Ectodermal cell (in vitro differentiated cells): ENCODE results near the gene PXDN.

Source experiments
- H3K27ac ChIP-seq: 2 replicates; pipeline ENCODE4 v1.7.0; 2013; ENCODE audit warnings: mild to moderate bottlenecking, low read depth, low read length; ENCODE audit not compliant: insufficient read depth, poor library complexity, severe bottlenecking
- H3K27me3 ChIP-seq: 2 replicates; pipeline ENCODE4 v1.7.0; 2013; ENCODE audit warnings: mild to moderate bottlenecking, low read length; ENCODE audit not compliant: insufficient read depth, control insufficient read depth, poor library complexity, severe bottlenecking
- H3K36me3 ChIP-seq: one replicate; pipeline ENCODE4 v1.7.0; 2013; ENCODE audit warnings: low read length; ENCODE audit not compliant: control insufficient read depth, insufficient read depth
- H3K4me1 ChIP-seq: one replicate; pipeline ENCODE4 v1.7.0; 2013; ENCODE audit warnings: low read length; ENCODE audit not compliant: control insufficient read depth, insufficient read depth
- H3K4me3 ChIP-seq: 2 replicates; pipeline ENCODE4 v1.7.0; 2013; ENCODE audit warnings: low read depth, low read length, control low read depth; ENCODE audit not compliant: insufficient read depth
- H3K9me3 ChIP-seq: 2 replicates; pipeline ENCODE4 v1.7.0; 2013; ENCODE audit warnings: mild to moderate bottlenecking, low read length, moderate library complexity; ENCODE audit not compliant: control insufficient read depth
- WGBS, 2 experiments: methylation state at CpG; one replicate each; pipeline ENCODE4 v1.1.7; 2013; ENCODE audit warnings: missing lambda C conversion rate in 2 of 2; 5-methylcytosine and 5-hydroxymethylcytosine counted together

Gene PXDN

DNA sequence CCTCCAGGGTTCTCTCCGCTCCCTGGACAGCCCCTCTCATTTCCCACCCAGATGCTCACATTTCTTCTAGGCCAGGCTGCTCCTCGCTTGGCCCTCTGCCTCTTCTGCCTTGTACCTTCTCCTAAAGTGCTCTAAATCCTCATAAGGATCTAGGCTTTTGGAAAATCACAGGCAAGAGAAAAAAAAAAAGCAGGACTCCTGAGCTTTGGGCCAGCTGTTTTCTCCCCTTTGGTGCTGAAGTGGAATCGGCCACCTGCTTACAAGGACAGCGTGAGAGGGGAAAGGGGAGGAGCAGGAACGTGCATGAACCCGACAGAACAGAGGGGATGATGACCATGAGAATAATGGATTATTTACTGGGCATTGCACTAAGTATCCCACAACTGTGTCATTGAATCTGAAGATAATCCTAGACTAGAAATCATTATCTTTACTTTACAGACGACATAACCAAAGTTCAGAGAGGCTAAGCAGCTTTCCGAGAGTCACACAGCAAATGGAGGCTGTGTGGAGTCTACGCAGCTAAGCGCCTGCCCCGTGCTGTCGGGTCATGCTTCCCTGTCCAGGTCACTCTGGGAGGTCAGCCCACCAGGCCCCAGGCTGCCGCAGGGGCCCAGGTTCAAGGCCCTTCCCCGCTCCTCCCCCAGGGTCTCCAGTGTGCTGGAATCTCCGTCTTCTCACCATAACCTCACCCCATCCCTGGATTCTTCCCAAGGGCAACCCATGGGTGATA lies 141.9 kb downstream of the PXDN start:
- WGBS, 2 experiments, result 90 to 91% methylated on average over 15 of the region's 15 CpGs
- H3K4me1 ChIP-seq, result peaks cover 15% of the 10 kb centered on the region
- no peaks in the 10 kb centered on the region for H3K36me3 ChIP-seq
- H3K27me3 ChIP-seq, result no peaks in the 10 kb centered on the region
- H3K27ac ChIP-seq, result no peak overlapping the region
- no peak overlapping the region for H3K4me3 ChIP-seq
- H3K9me3 ChIP-seq, result no peaks in the 10 kb centered on the region

- peaks cover 15% of the 10 kb centered on the region for H3K4me1 ChIP-seq
- H3K27me3 ChIP-seq, result no peaks in the 10 kb centered on the region
- H3K9me3 ChIP-seq, result no peaks in the 10 kb centered on the region
- no peak overlapping the region for H3K27ac ChIP-seq
- no peaks in the 10 kb centered on the region for H3K36me3 ChIP-seq
- no peak overlapping the region for H3K4me3 ChIP-seq
- 90 to 91% methylated on average over 27 of the region's 27 CpGs for WGBS, 2 experiments
Measured at GRCh38 chr2:1601471-1602277, 142.6 kb downstream of the PXDN start.

DNA sequence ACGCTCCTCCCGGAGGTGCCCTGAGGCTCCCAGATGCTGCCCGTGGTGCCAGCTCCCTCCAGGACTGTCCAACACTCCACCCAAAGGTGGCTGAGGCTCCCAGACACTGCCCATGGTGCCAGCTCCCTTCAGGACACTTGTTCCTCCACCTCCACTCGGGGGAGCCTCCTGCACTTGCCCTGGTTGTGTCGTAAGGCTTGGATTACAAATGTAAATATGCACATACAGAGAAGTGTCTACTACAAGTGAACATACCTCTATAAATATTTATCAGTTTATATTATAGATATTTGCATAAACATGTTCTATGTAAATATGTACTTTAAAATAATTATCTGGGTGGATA lies 143.3 kb downstream of the PXDN start:
- Histone ChIP-seq H3K36me3 (no peaks in the 10 kb centered on the region), H3K27me3 (no peaks in the 10 kb centered on the region), H3K4me3 (no peak overlapping the region), H3K4me1 (peaks cover 15% of the 10 kb centered on the region), H3K27ac (no peak overlapping the region), H3K9me3 (no peaks in the 10 kb centered on the region)
- 85 to 90% methylated on average over 3 to 5 of the region's 5 CpGs for WGBS, 2 experiments

DNA sequence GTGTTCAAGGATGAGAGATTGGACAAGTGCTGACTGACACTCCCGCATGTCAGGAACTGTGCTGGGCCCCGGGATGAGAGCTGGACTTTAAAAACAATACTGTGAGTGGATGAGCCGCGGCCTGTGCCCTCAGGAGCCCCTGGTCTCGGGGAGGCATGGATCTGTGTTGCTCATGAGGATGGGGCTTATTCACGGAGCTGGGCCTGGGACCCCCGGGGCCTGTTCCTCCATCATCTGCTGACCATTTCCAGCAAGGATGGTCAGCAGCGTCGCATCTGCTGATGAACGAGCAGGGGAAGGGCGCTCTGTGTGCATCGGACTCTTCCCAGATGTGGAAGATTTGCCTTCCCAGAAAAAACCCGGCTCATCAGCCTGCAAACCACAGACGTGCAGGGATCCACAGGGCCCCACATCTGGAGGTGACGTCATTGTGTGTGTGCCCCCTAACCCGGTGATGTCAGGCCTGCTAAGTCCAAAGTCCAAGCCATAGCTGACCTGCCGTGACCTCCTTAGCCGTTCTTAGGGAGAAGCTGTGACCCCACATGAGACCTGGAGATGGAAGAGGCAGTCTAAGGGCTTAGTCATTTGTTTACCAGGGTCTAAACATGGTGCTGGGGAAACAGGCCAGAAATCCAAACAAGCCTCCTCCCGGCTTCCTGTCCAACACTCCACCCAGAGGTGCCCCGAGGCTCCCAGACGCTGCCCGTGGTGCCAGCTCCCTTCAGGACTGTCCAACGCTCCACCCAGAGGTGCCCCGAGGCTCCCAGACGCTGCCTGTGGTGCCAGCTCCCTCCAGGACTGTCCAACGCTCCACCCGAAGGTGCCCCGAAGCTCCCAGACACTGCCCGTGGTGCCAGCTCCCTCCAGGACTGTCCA lies 143.9 kb downstream of the PXDN start:
- H3K27ac ChIP-seq, result no peak overlapping the region
- WGBS, 2 experiments, result 92 to 93% methylated on average over 29 of the region's 29 CpGs
- no peaks in the 10 kb centered on the region for H3K9me3 ChIP-seq

GRCh38 chr2:1599301-1600085 lies 144.8 kb downstream of the PXDN start:
- Histone ChIP-seq H3K27me3 (no peaks in the 10 kb centered on the region), H3K27ac (no peak overlapping the region), H3K4me3 (no peak overlapping the region), H3K9me3 (no peaks in the 10 kb centered on the region), H3K36me3 (no peaks in the 10 kb centered on the region), H3K4me1 (peaks cover 4% of the 10 kb centered on the region)
- 93% methylated on average over 16 to 17 of the region's 17 CpGs for whole genome bisulfite sequencing, 2 experiments

More for the DNA sequence above, 143.9 kb downstream of the PXDN start:
- Histone ChIP-seq H3K36me3 (no peaks in the 10 kb centered on the region), H3K4me3 (no peak overlapping the region), H3K27me3 (no peaks in the 10 kb centered on the region), H3K4me1 (peaks cover 8% of the 10 kb centered on the region)

GRCh38 chr2:1598800-1599199 lies 145.5 kb downstream of the PXDN start:
- H3K4me3 ChIP-seq, result no peak overlapping the region
- H3K27ac ChIP-seq, result no peak overlapping the region
- peaks cover 4% of the 10 kb centered on the region for H3K4me1 ChIP-seq
- 92 to 95% methylated on average over 10 of the region's 10 CpGs for WGBS, 2 experiments
- H3K36me3 ChIP-seq, result no peaks in the 10 kb centered on the region
- H3K9me3 ChIP-seq, result no peaks in the 10 kb centered on the region
- no peaks in the 10 kb centered on the region for H3K27me3 ChIP-seq

- H3K27ac ChIP-seq, result no peak overlapping the region
- WGBS, 2 experiments, result 91 to 92% methylated on average over 20 of the region's 20 CpGs
Measured at GRCh38 chr2:1598041-1598710, 146.1 kb downstream of the PXDN start.

DNA sequence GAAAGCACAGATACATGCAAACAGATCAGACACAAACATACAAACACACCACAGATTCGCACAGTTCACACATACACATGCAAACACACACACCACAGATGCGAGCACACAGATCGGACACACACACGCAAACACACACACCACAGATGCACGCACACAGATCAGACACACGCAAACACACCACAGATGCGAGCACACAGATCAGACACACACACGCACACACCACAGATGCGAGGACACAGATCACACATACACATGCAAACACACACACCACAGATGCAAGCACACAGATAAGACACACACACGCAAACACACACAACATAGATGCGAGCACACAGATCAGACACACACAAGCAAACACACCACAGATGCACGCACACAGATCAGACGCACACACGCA lies 149.0 kb downstream of the PXDN start:
- no peak overlapping the region for H3K27ac ChIP-seq
- H3K27me3 ChIP-seq, result no peaks in the 10 kb centered on the region
- H3K36me3 ChIP-seq, result no peaks in the 10 kb centered on the region
- H3K9me3 ChIP-seq, result no peaks in the 10 kb centered on the region
- H3K4me3 ChIP-seq, result no peak overlapping the region
- WGBS, 2 experiments, result 87 to 93% methylated on average over 14 of the region's 14 CpGs
- H3K4me1 ChIP-seq, result peaks cover 13% of the 10 kb centered on the region

More at GRCh38 chr2:1598041-1598710, 146.1 kb downstream of the PXDN start:
- Histone ChIP-seq H3K4me1 (peaks cover 7% of the 10 kb centered on the region), H3K9me3 (no peaks in the 10 kb centered on the region), H3K36me3 (no peaks in the 10 kb centered on the region), H3K27me3 (no peaks in the 10 kb centered on the region), H3K4me3 (no peak overlapping the region)
